DMS153 (cell line): ENCODE results near the gene SPATA1.
A peak's percentile ranks its signal among the peaks of the same experiment; 100 is the strongest.
"Not testable (repeated sequence)": the region's sequence is repeated elsewhere in the genome, so short reads cannot be mapped to it uniquely, and the experiment has no call there.

Experiments
- DNase-seq: peaks from one replicate; lab custom pipeline; 2025; lab: John Stamatoyannopoulos, UW

The SPATA1 gene

DNA sequence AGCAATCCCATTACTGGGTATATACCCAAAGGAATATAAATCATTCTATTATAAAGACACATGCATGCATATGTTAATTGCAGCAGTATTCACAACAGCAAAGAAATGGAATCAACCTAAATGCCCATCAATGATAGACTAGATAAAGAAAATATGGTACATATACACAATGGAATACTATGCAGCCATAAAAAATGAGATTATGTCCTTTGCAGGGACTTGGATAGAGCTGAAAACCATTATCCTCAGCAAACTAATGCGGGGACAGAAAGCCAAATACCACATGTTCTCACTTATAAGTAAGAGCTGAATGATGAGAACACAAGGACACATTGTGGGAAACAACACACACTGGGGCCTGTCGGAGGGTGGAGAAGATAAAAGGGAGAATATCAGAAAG, 88.8 kb downstream of the SPATA1 start:
- DNase-seq: not testable (repeated sequence)

DNA sequence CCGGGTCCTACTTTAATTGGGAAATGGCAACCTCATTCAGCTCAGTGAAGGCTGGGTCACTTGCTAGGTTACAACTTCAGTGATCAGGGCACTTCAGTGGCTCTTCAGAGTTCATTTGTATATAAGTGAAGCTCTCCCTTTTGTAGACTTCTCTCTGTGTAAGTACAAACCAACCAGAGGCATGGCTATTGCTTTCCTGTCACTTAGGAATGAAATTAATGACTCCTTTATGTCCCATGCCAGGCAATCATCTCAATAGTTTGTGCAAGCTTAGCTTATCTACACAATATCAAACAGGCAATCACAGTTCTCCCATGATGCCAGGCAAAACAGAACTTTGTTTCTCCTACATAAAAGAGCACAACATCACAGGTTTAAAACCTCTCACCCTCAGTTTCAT, 90.8 kb downstream of the SPATA1 start:
- DNase-seq: no peak

DNA sequence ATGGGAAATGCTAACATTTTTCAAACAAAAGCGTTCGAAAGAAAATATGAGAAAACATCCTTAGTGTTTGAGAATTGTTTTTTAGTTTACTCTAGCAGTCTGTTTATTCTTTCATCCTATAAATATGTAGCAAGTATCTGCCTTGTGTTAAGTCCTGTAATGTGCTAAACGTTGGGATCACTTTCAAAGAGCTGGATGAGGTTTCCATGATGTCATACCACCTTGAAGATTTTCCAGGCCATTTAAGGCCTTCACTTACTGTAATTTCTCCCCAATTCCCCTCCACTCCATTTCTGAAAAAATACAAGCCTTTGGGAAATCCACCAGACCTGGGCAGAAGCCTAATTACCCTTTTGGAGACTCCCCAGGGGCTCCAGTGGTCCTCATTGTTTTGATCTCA, 92.2 kb downstream of the SPATA1 start:
- DNase-seq: no peak

- no peak for DNase-seq
Observed at GRCh38 chr1:84598846-84599741, 92.9 kb downstream of the SPATA1 start.

DNA sequence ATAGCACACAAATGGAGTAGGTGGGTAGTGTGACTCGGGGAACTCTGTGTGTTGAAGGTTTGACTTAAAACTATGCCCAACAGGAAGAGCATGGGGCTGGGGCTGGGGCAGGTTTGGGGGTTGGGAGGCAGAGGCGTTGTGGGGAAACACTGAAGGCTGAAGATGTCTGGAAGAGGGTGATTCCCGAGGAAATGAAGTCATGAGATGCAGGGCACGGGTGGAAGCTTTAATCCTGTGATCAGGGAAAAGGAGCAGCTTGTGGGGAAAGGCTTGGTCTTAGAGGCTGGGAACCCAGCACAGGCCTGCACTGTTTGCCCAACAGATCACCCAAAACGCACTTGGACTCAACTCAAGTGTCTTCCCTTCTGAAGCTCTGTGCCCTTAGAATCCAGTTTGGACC, 94.6 kb downstream of the SPATA1 start:
- DNase-seq: no peak

GRCh38 chr1:84603223-84603622, 97.0 kb downstream of the SPATA1 start:
- DNase-seq: no peak

DNA sequence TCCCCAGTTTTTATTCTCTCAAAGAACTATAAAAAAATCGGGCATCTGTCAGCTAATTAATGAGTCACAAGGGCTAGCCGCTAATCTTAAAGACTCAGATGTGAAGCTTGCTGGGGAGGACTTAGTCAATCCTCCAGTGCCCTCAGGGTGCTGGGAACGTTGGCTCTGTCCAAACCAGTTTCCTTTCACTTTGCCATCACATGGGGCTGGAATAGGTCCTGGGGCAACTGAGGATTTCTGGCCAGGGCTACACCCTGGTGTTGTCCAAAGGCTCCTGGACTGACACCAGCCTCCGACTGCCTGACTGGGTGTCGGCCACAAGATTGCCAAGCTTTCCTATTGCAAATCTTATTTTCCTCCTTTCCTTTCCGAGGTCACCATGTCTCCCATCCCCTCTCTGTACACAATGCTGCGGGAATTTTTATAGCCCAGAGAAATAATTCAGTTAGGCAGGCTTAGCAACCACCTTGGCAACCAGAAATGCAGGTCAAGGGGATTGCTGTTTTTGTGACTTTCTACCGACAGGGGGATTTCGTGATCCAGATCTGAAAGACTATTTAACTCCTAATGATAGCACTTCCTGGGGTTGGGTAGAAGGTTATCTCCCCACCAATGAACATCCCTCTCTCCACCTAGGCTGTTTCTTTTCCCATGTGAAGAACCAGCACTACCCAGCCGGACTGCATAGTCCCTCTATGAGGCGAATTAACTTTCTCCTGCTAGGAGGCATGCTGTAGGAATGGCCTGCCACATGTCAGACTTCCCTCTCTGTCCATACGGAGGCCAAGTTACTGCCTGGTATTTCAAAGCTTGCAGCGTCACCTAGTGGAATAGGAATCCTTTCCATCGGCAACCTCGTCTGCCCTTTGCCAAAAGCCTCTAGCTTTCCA, 98.0 kb downstream of the SPATA1 start:
- peak; percentile 50 for DNase-seq

DNA sequence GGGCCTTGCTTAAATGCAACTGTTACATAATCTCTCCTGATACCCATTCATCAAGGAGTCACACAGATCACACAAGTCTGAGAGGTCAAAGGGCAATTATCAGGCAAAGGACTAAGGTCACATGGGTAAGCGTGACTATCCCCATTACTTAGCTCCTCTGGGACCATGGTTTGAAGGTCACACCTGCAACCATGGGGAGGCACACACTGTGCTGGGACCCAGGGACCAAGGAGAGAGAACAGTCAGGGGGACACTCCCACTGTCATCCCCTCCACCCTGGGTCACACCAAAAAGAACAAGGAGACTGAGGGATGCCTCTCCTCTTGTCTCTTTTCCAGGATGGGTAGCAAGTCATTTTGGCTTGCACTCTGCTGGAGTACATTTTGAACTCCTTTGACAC, 99.0 kb downstream of the SPATA1 start:
- DNase-seq: no peak

GRCh38 chr1:84606977-84607376, 100.8 kb downstream of the SPATA1 start:
- DNase-seq: no peak

GRCh38 chr1:84611091-84611490, 104.9 kb downstream of the SPATA1 start:
- DNase-seq: no peak

GRCh38 chr1:84611796-84612195, 105.6 kb downstream of the SPATA1 start:
- no peak for DNase-seq

DNA sequence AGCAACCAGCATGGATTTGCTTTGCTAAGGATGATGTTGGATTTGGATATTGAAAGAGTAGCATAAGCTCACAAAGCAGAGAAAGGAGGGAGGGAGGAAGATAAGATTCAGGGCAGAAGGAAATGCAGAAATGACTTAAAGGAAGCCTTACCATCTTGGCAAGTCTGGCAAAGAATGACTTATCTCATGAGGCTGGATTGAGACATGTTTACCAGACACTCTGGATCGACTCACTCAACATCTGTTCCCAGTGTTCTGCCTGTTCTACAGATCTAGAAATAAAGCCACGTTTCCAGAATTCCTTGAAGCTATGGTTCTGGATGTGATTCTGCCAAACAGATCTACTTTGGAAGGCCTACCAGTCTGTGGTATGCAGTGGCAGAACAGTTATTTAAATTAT, 106.8 kb downstream of the SPATA1 start:
- no peak for DNase-seq

GRCh38 chr1:84613887-84614286, 107.7 kb downstream of the SPATA1 start:
- no peak for DNase-seq

DNA sequence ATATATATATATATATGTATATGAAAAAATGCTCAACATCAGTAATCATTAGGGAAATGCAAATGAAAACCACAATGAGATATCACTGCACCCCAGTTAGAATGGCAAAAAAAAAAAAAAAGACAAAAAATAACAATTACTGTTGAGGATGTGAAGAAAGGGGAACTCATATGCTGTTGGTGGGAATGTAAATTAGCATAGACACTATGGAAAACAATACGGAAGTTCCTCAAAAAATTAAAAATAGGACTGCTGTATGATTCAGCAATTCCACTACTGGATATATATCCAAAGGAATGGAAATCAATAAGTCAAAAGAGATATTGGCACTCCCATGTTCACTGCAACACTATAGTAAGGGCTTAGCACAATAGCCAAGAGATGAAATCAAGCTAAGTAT, 109.6 kb downstream of the SPATA1 start:
- no peak for DNase-seq
